C1 segment of cervical spinal cord (tissue), 14 donors: ENCODE data around the gene ADAM17.
A peak's percentile ranks its signal among the peaks of the same experiment; 100 is the strongest.
"Not testable (repeated sequence)": the region's sequence is repeated elsewhere in the genome, so short reads cannot be mapped to it uniquely, and the experiment has no call there.

Source experiments
- DNase-seq, 14 donors: peaks; one replicate each; lab custom pipeline; 2025; lab: John Stamatoyannopoulos, UW

The ADAM17 gene

GRCh38 chr2:9555297-9556120, at the start of gene ADAM17:
TSS of gene ADAM17 (minus strand) at chr2:9555830. CDS start at chr2:9555605, 225 bp downstream.
- peak; percentile 72 to 96 (median 90) for DNase-seq

GRCh38 chr2:9602412-9602811, 46.8 kb upstream of the ADAM17 start:
- no peak for DNase-seq

GRCh38 chr2:9601397-9601796, 45.8 kb upstream of the ADAM17 start:
- no peak for DNase-seq

- DNase-seq, result no peak
Observed at GRCh38 chr2:9599430-9599829, 43.8 kb upstream of the ADAM17 start.

GRCh38 chr2:9596621-9597311, 41.1 kb upstream of the ADAM17 start:
- no peak for DNase-seq

GRCh38 chr2:9595746-9596145, 40.1 kb upstream of the ADAM17 start:
- DNase-seq, result no peak

- peak in 1 of 14 donors; percentile 8 for DNase-seq
Observed at GRCh38 chr2:9595256-9595655, 39.6 kb upstream of the ADAM17 start.

GRCh38 chr2:9594366-9595054, 38.9 kb upstream of the ADAM17 start:
- no peak for DNase-seq

- DNase-seq, result no peak
Observed at GRCh38 chr2:9593925-9594324, 38.3 kb upstream of the ADAM17 start.

GRCh38 chr2:9592699-9593098, 37.1 kb upstream of the ADAM17 start:
- no peak for DNase-seq

GRCh38 chr2:9590641-9591040, 35.0 kb upstream of the ADAM17 start:
- DNase-seq, result no peak

- DNase-seq, result no peak
Observed at GRCh38 chr2:9586465-9586864, 30.8 kb upstream of the ADAM17 start.

GRCh38 chr2:9585486-9585885, 29.9 kb upstream of the ADAM17 start:
- no peak for DNase-seq

GRCh38 chr2:9584902-9585301, 29.3 kb upstream of the ADAM17 start:
- not testable (repeated sequence) for DNase-seq

- no peak for DNase-seq
Observed at GRCh38 chr2:9582624-9583023, 27.0 kb upstream of the ADAM17 start.

- DNase-seq, result no peak
Observed at GRCh38 chr2:9578467-9579235, 23.0 kb upstream of the ADAM17 start.

GRCh38 chr2:9574331-9574730, 18.7 kb upstream of the ADAM17 start:
- DNase-seq, result no peak

- DNase-seq, result no peak
Observed at GRCh38 chr2:9573840-9574239, 18.2 kb upstream of the ADAM17 start.

GRCh38 chr2:9573013-9573720, 17.5 kb upstream of the ADAM17 start:
- DNase-seq, result no peak

GRCh38 chr2:9570182-9571060, 14.8 kb upstream of the ADAM17 start:
- DNase-seq, result no peak
